ENCODE data around the gene MB21D2. TPM values are rescaled to one million over a fixed set of nuclear protein-coding genes. Genes with fewer than 3 reads are reported as not detected.

Gene MB21D2
- total and polyA plus RNA-seq, 7 donors: 1.2 to 7.8 (median 5.8) TPM

GRCh38 chr3:192772240-192772894 lies 145.3 kb downstream of the MB21D2 start:
- Histone ChIP-seq H3K27me3 (no peaks in the 10 kb centered on the region), H3K4me1 (no peaks in the 10 kb centered on the region), H3K4me3 (no peak overlapping the region), H3K27ac (no peak overlapping the region), H3K36me3 (no peaks in the 10 kb centered on the region), H3K9me3 (peaks cover 0 to 4% (median 0%) of the 10 kb centered on the region in 4 donors)
- TF ChIP-seq POLR2A (IDR thresholded peaks at IDR 0.05): no peak
- TF ChIP-seq CTCF (IDR thresholded peaks at IDR 0.05): no peak
- TF ChIP-seq POLR2AphosphoS5 (IDR thresholded peaks at IDR 0.05): no peak
- TF ChIP-seq EP300 (IDR thresholded peaks at IDR 0.05): no peak
- no peak for DNase-seq
- intact Hi-C loops (cut with DNase I): no loop called here
- WGBS, 2 donors: 52 to 53% methylated on average over 5 of the region's 5 CpGs

- no peaks in the 10 kb centered on the region for H3K36me3 ChIP-seq
- no peak overlapping the region for H3K4me3 ChIP-seq
- no peak overlapping the region for H3K27ac ChIP-seq
- no peaks in the 10 kb centered on the region for H3K9me3 ChIP-seq
- H3K4me1 ChIP-seq: no peaks in the 10 kb centered on the region
- TF ChIP-seq CTCF (IDR thresholded peaks at IDR 0.05): no peak
- TF ChIP-seq POLR2AphosphoS5 (IDR thresholded peaks at IDR 0.05): no peak
- TF ChIP-seq EP300 (IDR thresholded peaks at IDR 0.05): no peak
- TF ChIP-seq POLR2A (IDR thresholded peaks at IDR 0.05): no peak
- no peaks in the 10 kb centered on the region for H3K27me3 ChIP-seq
- DNase-seq: no peak
- whole genome bisulfite sequencing, 2 donors: 69 to 81% methylated on average over 7 of the region's 7 CpGs
- intact Hi-C loops (cut with DNase I): no loop called here
Observed at GRCh38 chr3:192758654-192759053, 159.0 kb downstream of the MB21D2 start.

DNA sequence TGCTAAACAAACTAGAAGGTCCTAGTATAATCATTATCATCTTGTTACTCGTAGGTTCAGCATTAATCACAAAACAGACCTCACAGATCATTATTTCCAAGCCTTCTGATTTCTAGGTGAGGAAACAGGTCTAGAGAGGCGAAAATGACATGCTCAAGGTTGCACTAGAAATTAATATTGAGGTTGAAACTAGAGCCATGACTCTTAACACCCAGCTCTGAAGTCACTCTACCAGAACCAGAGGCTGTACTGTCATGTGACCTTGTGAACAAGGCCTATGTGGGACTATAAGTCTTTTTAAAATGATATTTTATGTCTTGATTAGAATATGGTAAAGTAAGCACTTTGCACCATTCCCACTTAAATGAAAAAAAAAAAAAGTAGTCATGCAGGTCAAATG lies 166.5 kb downstream of the MB21D2 start:
- Histone ChIP-seq H3K27ac (no peak overlapping the region), H3K27me3 (no peaks in the 10 kb centered on the region), H3K36me3 (no peaks in the 10 kb centered on the region), H3K4me3 (no peak overlapping the region), H3K4me1 (no peaks in the 10 kb centered on the region), H3K9me3 (no peaks in the 10 kb centered on the region)
- intact Hi-C loops (cut with DNase I): no loop called here
- 53 to 71% methylated on average over 2 of the region's 2 CpGs for WGBS, 2 donors
- no peak for DNase-seq
- TF ChIP-seq EP300 (IDR thresholded peaks at IDR 0.05) (no peak), CTCF (IDR thresholded peaks at IDR 0.05) (no peak), POLR2A (IDR thresholded peaks at IDR 0.05) (no peak), POLR2AphosphoS5 (IDR thresholded peaks at IDR 0.05) (no peak)

DNA sequence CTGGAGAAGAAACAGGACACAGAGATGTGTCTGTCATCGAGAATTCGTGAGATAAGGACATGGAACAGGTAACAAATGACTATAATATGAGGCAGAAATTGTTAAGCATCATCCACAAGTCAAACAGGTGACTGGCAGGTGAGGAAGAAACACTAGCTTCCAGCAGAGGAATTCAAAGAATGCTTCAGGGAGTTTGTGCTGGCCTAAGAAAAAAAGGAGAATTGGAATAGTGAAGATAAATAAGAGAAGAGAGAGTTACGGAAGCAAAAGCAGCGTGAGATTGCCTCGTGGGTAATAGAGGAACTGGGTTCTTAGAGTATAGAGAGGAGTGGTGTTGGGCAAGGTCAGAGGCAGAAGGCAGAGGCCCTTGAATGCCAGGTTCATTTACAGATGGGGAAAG lies 167.5 kb downstream of the MB21D2 start:
- Histone ChIP-seq H3K27ac (no peak overlapping the region), H3K4me1 (no peaks in the 10 kb centered on the region), H3K36me3 (no peaks in the 10 kb centered on the region), H3K4me3 (no peak overlapping the region), H3K27me3 (no peaks in the 10 kb centered on the region), H3K9me3 (no peaks in the 10 kb centered on the region)
- DNase-seq: no peak
- TF ChIP-seq CTCF (IDR thresholded peaks at IDR 0.05) (no peak), POLR2A (IDR thresholded peaks at IDR 0.05) (no peak), EP300 (IDR thresholded peaks at IDR 0.05) (no peak), POLR2AphosphoS5 (IDR thresholded peaks at IDR 0.05) (no peak)
- intact Hi-C loops (cut with DNase I): no loop called here
- WGBS, 2 donors: 57 to 68% methylated on average over 5 of the region's 5 CpGs

- Histone ChIP-seq H3K36me3 (no peaks in the 10 kb centered on the region), H3K4me1 (no peaks in the 10 kb centered on the region), H3K27ac (no peak overlapping the region), H3K9me3 (no peaks in the 10 kb centered on the region), H3K4me3 (no peak overlapping the region), H3K27me3 (no peaks in the 10 kb centered on the region)
- intact Hi-C loops (cut with DNase I): no loop called here
- WGBS, 2 donors: 58 to 60% methylated on average over 3 of the region's 3 CpGs
- no peak for DNase-seq
- TF ChIP-seq POLR2AphosphoS5 (IDR thresholded peaks at IDR 0.05) (no peak), CTCF (IDR thresholded peaks at IDR 0.05) (no peak), POLR2A (IDR thresholded peaks at IDR 0.05) (no peak), EP300 (IDR thresholded peaks at IDR 0.05) (no peak)
Observed at GRCh38 chr3:192747746-192748145, 169.9 kb downstream of the MB21D2 start.
